Heart right ventricle (tissue), 16 donors: Measurements from ENCODE around the gene RHOH. TPM values are rescaled to one million over a fixed set of nuclear protein-coding genes. Genes with fewer than 3 reads are reported as not detected.

ENCODE experiments used
- ATAC-seq, 8 donors: fragments of 200-7000 bp; cut with Tn5 transposase; one replicate each; pipeline ENCODE4 v1.9.1; 2020; ENCODE audit warnings: mild to moderate bottlenecking in 8 of 8, moderate library complexity in 8 of 8, moderate number of reproducible peaks in 1 of 8
- DNase-seq, 2 donors: peaks; one replicate each; pipeline ENCODE4 v3.0.0-alpha.2; 2020
- H3K27ac ChIP-seq, 10 donors: fragments of 200-600 bp; sonication (generic) in 2 of 10; one replicate each; pipeline versions ENCODE4 v1.5.0 to v1.8.0; 2020 to 2022; ENCODE audit warnings: mild to moderate bottlenecking in 3 of 10
- H3K27me3 ChIP-seq, 7 donors: fragments of 200-600 bp; one replicate each; pipeline ENCODE4 v1.8.0; 2021 to 2022; ENCODE audit warnings: mild to moderate bottlenecking in 2 of 7
- H3K36me3 ChIP-seq, 9 donors: fragments of 200-600 bp; sonication (generic) in 1 of 9; one replicate each; pipeline versions ENCODE4 v1.5.0 to v1.8.0; 2020 to 2022; ENCODE audit warnings: mild to moderate bottlenecking in 2 of 9
- H3K4me1 ChIP-seq, 9 donors: fragments of 200-600 bp; sonication (generic) in 1 of 9; one replicate each; pipeline versions ENCODE4 v1.5.0 to v1.8.0; 2020 to 2022; ENCODE audit warnings: mild to moderate bottlenecking in 4 of 9
- H3K4me3 ChIP-seq, 10 donors: fragments of 200-600 bp; sonication (generic) in 2 of 10; one replicate each; pipeline versions ENCODE4 v1.5.0 to v1.8.0; 2020 to 2022; ENCODE audit warnings: mild to moderate bottlenecking in 7 of 10, moderate library complexity in 2 of 10
- H3K9me3 ChIP-seq, 11 donors: fragments of 200-600 bp in 10 of 11; sonication (generic) in 2 of 11; one replicate each; pipeline versions ENCODE4 v1.5.0 to v1.8.0; 2013 to 2022; ENCODE audit warnings: mild to moderate bottlenecking in 2 of 11, control low read depth in 1 of 11, moderate library complexity in 1 of 11
- CTCF ChIP-seq, 9 donors: fragments of 200-600 bp; sonication (generic) in 2 of 9; IDR thresholded peaks; one replicate each; pipeline versions ENCODE4 v1.5.0 to v1.8.0; 2021 to 2022; ENCODE audit warnings: antibody characterized with exemption in 9 of 9, mild to moderate bottlenecking in 5 of 9, moderate library complexity in 1 of 9
- WGBS, 2 donors: extraction: QIAGEN DNeasy Blood & Tissue Kit; methylation state at CpG; one replicate each; pipeline ENCODE4 v1.1.7; 2013; ENCODE audit warnings: inconsistent platforms in 1 of 2; 5-methylcytosine and 5-hydroxymethylcytosine counted together
- intact Hi-C, 10 donors: fragments of 100-400 bp; cut with DNase I; formaldehyde crosslinking; loops; one replicate each; pipeline versions ENCODE4 v1.11.1 to v1.14.2; 2022
- polyA plus RNA-seq, 2 donors: library from polyadenylated mRNA; stranded (reverse); fragments of 200-250 nt; gene quantifications; one replicate each; pipeline ENCODE4 v1.2.3, GENCODE V29; 2013
- total RNA-seq, 10 donors: library from RNA; stranded (reverse); fragmentation: NEBNext Ultra II Directional in 3 of 10; extraction: Animal tissue kit (Norgen Biotek cat#: 25700) in 3 of 10; gene quantifications; one replicate each; pipeline versions ENCODE4 v1.2.1 to v1.2.4, GENCODE V29; 2021 to 2023
- donor health status: Arrhythmogenic right ventricular cardiomyopathy.
- donor health status: ischemic (EF 13 %, LVEDD 7.1; RV severe dilation, severe dysfunction).
- donor health status: healthy with polysubstance abuse.
- donor health status: DM: no; HTN: yes; CAD: no.
- donor health status: DM: no; HTN: no; CAD: no.
- donor health status: ischemic (EF 25% LVEDD 6.9; RV normal size, moderate dysfunction).
- donor health status: ischemic (EF 25% LVEDD 5.7; RV mildly dilated, moderate dysfunction).
- donor health status: healthy.
- donor health status: DM: yes; HTN: yes; CAD: no.
- donor health status: Ischemic cardiomyopathy.
- donor health status: ischemic (EF 35%, LVEDD 5.7; RV mildly dilated, moderate dysfunction).
- donor health status: nonischemic (EF 11% LVEDD 7.7; RV severe dilation, severe dysfunction).
- donor health status: DM: yes; HTN: yes; CAD: no.
- donor health status: PGD.
- donor health status: ischemic (EF 29% LVEDD 5.4; RV normal size, mild dysfunction).
- donor health status: nonischemic (EF 23%, LVEDD 6.1; RV moderate dilation, normal function).

Gene RHOH
- total and polyA plus RNA-seq, 12 donors: 0.11 to 7.2 (median 0.38) TPM; not detected in 2

GRCh38 chr4:40246011-40246900 lies 49.4 kb downstream of the RHOH start:
- DNase-seq: no peak
- Histone ChIP-seq H3K9me3 (no peaks in the 10 kb centered on the region), H3K27me3 (peaks cover 0 to 7% (median 0%) of the 10 kb centered on the region in 7 donors), H3K27ac (peak overlapping the region in 1 of 10 donors; percentile 31), H3K4me1 (peaks cover 0 to 47% (median 0%) of the 10 kb centered on the region in 9 donors), H3K4me3 (no peak overlapping the region), H3K36me3 (peaks cover 0 to 25% (median 0%) of the 10 kb centered on the region in 9 donors)
- no peak for TF ChIP-seq CTCF (IDR thresholded peaks at IDR 0.05)
- no peak for ATAC-seq
- 64 to 66% methylated on average over 9 of the region's 9 CpGs for WGBS, 2 donors
- intact Hi-C loops: no loop called here

- H3K9me3 ChIP-seq: no peaks in the 10 kb centered on the region
- no peak for TF ChIP-seq CTCF (IDR thresholded peaks at IDR 0.05)
- ATAC-seq: no peak
- peaks cover 0 to 7% (median 0%) of the 10 kb centered on the region in 7 donors for H3K27me3 ChIP-seq
- H3K27ac ChIP-seq: peak overlapping the region in 1 of 10 donors; percentile 53
- peaks cover 0 to 25% (median 0%) of the 10 kb centered on the region in 9 donors for H3K36me3 ChIP-seq
- intact Hi-C loops: no loop called here
- no peak overlapping the region for H3K4me3 ChIP-seq
- peaks cover 0 to 40% (median 0%) of the 10 kb centered on the region in 9 donors for H3K4me1 ChIP-seq
- DNase-seq: no peak
- WGBS, 2 donors: 76 to 77% methylated on average over 2 of the region's 2 CpGs
These were observed 50.1 kb downstream of the RHOH start for GRCh38 chr4:40246938-40247337.

- DNase-seq (no peak), ATAC-seq (no peak)
- no peak overlapping the region for H3K4me3 ChIP-seq
- peaks cover 0 to 25% (median 0%) of the 10 kb centered on the region in 9 donors for H3K36me3 ChIP-seq
- H3K9me3 ChIP-seq: no peaks in the 10 kb centered on the region
- no peak for TF ChIP-seq CTCF (IDR thresholded peaks at IDR 0.05)
- peaks cover 0 to 36% (median 0%) of the 10 kb centered on the region in 9 donors for H3K4me1 ChIP-seq
- peak overlapping the region in 1 of 10 donors; percentile 53 for H3K27ac ChIP-seq
- intact Hi-C loops: no loop called here
- WGBS, 2 donors: 90 to 91% methylated on average over 4 of the region's 4 CpGs
- peaks cover 0 to 7% (median 0%) of the 10 kb centered on the region in 7 donors for H3K27me3 ChIP-seq
These were observed 50.5 kb downstream of the RHOH start for GRCh38 chr4:40247350-40247749.

GRCh38 chr4:40251366-40251765 lies 54.5 kb downstream of the RHOH start:
- Histone ChIP-seq H3K27ac (no peak overlapping the region), H3K36me3 (no peaks in the 10 kb centered on the region), H3K4me1 (peaks cover 0 to 33% (median 0%) of the 10 kb centered on the region in 9 donors), H3K27me3 (peaks cover 0 to 3% (median 0%) of the 10 kb centered on the region in 7 donors), H3K9me3 (no peaks in the 10 kb centered on the region), H3K4me3 (no peak overlapping the region)
- intact Hi-C loops: no loop called here
- no peak for DNase-seq
- ATAC-seq: no peak
- 79 to 85% methylated on average over 2 of the region's 2 CpGs for WGBS, 2 donors
- TF ChIP-seq CTCF (IDR thresholded peaks at IDR 0.05): no peak
